Measurements from ENCODE around the gene TBATA.

TBATA gene, protein sequence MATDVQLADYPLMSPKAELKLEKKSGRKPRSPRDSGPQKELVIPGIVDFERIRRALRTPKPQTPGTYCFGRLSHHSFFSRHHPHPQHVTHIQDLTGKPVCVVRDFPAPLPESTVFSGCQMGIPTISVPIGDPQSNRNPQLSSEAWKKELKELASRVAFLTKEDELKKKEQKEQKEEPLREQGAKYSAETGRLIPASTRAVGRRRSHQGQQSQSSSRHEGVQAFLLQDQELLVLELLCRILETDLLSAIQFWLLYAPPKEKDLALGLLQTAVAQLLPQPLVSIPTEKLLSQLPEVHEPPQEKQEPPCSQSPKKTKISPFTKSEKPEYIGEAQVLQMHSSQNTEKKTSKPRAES

GRCh38 chr10:70785190-70785589, at the start of gene TBATA:
TSS of gene TBATA (minus strand) at chr10:70785377. CDS start at chr10:70783379, 1,998 bp downstream.
- Histone ChIP-seq H3K9me3 (ENCODE audit: control insufficient read depth, insufficient read depth, low read length) (no peaks in the 10 kb centered on the region), H3K4me1 (ENCODE audit: control insufficient read depth, insufficient read depth, low read length) (no peaks in the 10 kb centered on the region), H3K36me3 (ENCODE audit: control insufficient read depth, insufficient read depth, low read length) (no peaks in the 10 kb centered on the region), H3K27me3 (ENCODE audit: control insufficient read depth, insufficient read depth, low read length) (no peaks in the 10 kb centered on the region), H3K4me3 (ENCODE audit: low read length) (no peak within 1 kb of the TSS), H3K27ac (ENCODE audit: low read length) (no peak within 1 kb of the TSS)
- DNase-seq (ENCODE audit: low read depth, low spot score), result no peak
- no CpG with 5 or more reads among the region's 4 CpGs for WGBS (ENCODE audit: insufficient coverage, insufficient read length)

GRCh38 chr10:70834441-70835151, 49.4 kb upstream of the TBATA start:
- Histone ChIP-seq H3K4me3 (ENCODE audit: low read length) (no peak overlapping the region), H3K27me3 (ENCODE audit: control insufficient read depth, insufficient read depth, low read length) (no peaks in the 10 kb centered on the region), H3K36me3 (ENCODE audit: control insufficient read depth, insufficient read depth, low read length) (peaks cover 2% of the 10 kb centered on the region; the same call in 1 of the 2 replicates), H3K27ac (ENCODE audit: low read length) (no peak overlapping the region), H3K9me3 (ENCODE audit: control insufficient read depth, insufficient read depth, low read length) (no peaks in the 10 kb centered on the region), H3K4me1 (ENCODE audit: control insufficient read depth, insufficient read depth, low read length) (no peaks in the 10 kb centered on the region)
- no CpG with 5 or more reads among the region's 7 CpGs for WGBS (ENCODE audit: insufficient coverage, insufficient read length)
- no peak for DNase-seq (ENCODE audit: low read depth, low spot score)

DNA sequence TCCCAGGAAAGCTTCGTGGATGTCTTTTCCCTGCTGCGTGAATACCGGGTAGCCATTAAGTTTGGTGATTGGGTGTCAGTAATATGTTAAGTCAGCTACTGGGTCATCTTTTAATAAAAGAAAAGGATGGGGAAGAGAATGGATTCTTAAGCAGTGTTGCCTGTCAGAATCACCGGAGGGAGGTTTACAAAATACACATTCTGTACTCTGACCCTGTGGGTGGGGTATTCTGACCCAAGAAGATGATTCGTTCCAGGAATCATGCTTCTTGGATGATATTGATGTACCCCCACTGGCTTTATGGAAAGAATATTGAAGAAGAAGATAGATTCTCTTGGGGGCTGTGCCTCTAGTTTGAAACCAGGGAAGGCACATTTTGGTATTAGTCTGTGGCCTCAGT, 48.8 kb upstream of the TBATA start:
- no CpG with 5 or more reads among the region's 5 CpGs for WGBS (ENCODE audit: insufficient coverage, insufficient read length)
- Histone ChIP-seq H3K4me1 (ENCODE audit: control insufficient read depth, insufficient read depth, low read length) (no peaks in the 10 kb centered on the region), H3K4me3 (ENCODE audit: low read length) (no peak overlapping the region), H3K27ac (ENCODE audit: low read length) (no peak overlapping the region), H3K27me3 (ENCODE audit: control insufficient read depth, insufficient read depth, low read length) (no peaks in the 10 kb centered on the region), H3K36me3 (ENCODE audit: control insufficient read depth, insufficient read depth, low read length) (peaks cover 2% of the 10 kb centered on the region; the same call in 1 of the 2 replicates), H3K9me3 (ENCODE audit: control insufficient read depth, insufficient read depth, low read length) (no peaks in the 10 kb centered on the region)
- no peak for DNase-seq (ENCODE audit: low read depth, low spot score)

GRCh38 chr10:70833601-70834000, 48.4 kb upstream of the TBATA start:
- no CpG with 5 or more reads among the region's 2 CpGs for WGBS (ENCODE audit: insufficient coverage, insufficient read length)

GRCh38 chr10:70832852-70833528, 47.8 kb upstream of the TBATA start:
- Histone ChIP-seq H3K36me3 (ENCODE audit: control insufficient read depth, insufficient read depth, low read length) (peaks cover 2% of the 10 kb centered on the region; the same call in 1 of the 2 replicates), H3K27ac (ENCODE audit: low read length) (no peak overlapping the region), H3K4me3 (ENCODE audit: low read length) (no peak overlapping the region), H3K9me3 (ENCODE audit: control insufficient read depth, insufficient read depth, low read length) (no peaks in the 10 kb centered on the region), H3K27me3 (ENCODE audit: control insufficient read depth, insufficient read depth, low read length) (no peaks in the 10 kb centered on the region), H3K4me1 (ENCODE audit: control insufficient read depth, insufficient read depth, low read length) (no peaks in the 10 kb centered on the region)
- no peak for DNase-seq (ENCODE audit: low read depth, low spot score)
- WGBS (ENCODE audit: insufficient coverage, insufficient read length), result no CpG with 5 or more reads among the region's 3 CpGs

More at GRCh38 chr10:70833601-70834000, 48.4 kb upstream of the TBATA start:
- no peak overlapping the region for H3K27ac ChIP-seq (ENCODE audit: low read length)
- no peaks in the 10 kb centered on the region for H3K27me3 ChIP-seq (ENCODE audit: control insufficient read depth, insufficient read depth, low read length)
- H3K4me1 ChIP-seq (ENCODE audit: control insufficient read depth, insufficient read depth, low read length), result no peaks in the 10 kb centered on the region
- peaks cover 2% of the 10 kb centered on the region; the same call in 1 of the 2 replicates for H3K36me3 ChIP-seq (ENCODE audit: control insufficient read depth, insufficient read depth, low read length)
- no peak overlapping the region for H3K4me3 ChIP-seq (ENCODE audit: low read length)
- no peaks in the 10 kb centered on the region for H3K9me3 ChIP-seq (ENCODE audit: control insufficient read depth, insufficient read depth, low read length)
- no peak for DNase-seq (ENCODE audit: low read depth, low spot score)

DNA sequence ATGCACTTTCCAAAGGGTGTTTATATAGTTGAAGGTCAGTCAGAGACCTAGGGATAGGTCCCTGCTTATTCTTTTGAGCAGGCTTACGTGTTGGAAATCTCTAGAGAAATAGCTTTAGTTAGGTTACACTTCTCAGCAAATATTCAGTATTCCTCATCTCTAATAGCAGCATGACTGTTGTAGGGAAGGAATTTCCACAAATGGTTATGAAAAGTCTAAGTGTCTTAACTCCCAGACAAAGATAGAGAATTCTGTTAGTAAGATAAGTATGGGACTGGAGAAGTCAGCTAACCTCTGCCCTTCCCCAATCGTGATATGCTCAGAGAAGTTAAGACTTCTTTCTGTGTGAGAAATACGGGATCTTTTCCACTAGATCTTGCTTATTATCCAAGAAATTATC, 47.0 kb upstream of the TBATA start:
- Histone ChIP-seq H3K27ac (ENCODE audit: low read length) (no peak overlapping the region), H3K9me3 (ENCODE audit: control insufficient read depth, insufficient read depth, low read length) (no peaks in the 10 kb centered on the region), H3K4me1 (ENCODE audit: control insufficient read depth, insufficient read depth, low read length) (no peaks in the 10 kb centered on the region), H3K36me3 (ENCODE audit: control insufficient read depth, insufficient read depth, low read length) (peaks cover 2% of the 10 kb centered on the region; the same call in 1 of the 2 replicates), H3K4me3 (ENCODE audit: low read length) (no peak overlapping the region), H3K27me3 (ENCODE audit: control insufficient read depth, insufficient read depth, low read length) (no peaks in the 10 kb centered on the region)
- no peak for DNase-seq (ENCODE audit: low read depth, low spot score)
- WGBS (ENCODE audit: insufficient coverage, insufficient read length), result no CpG with 5 or more reads among the region's 3 CpGs

GRCh38 chr10:70830164-70830563, 45.0 kb upstream of the TBATA start:
- Histone ChIP-seq H3K9me3 (ENCODE audit: control insufficient read depth, insufficient read depth, low read length) (no peaks in the 10 kb centered on the region), H3K4me1 (ENCODE audit: control insufficient read depth, insufficient read depth, low read length) (no peaks in the 10 kb centered on the region), H3K36me3 (ENCODE audit: control insufficient read depth, insufficient read depth, low read length) (peaks cover 2% of the 10 kb centered on the region; the same call in 1 of the 2 replicates), H3K27me3 (ENCODE audit: control insufficient read depth, insufficient read depth, low read length) (no peaks in the 10 kb centered on the region), H3K4me3 (ENCODE audit: low read length) (no peak overlapping the region), H3K27ac (ENCODE audit: low read length) (no peak overlapping the region)
- no peak for DNase-seq (ENCODE audit: low read depth, low spot score)
- no CpG with 5 or more reads among the region's 3 CpGs for WGBS (ENCODE audit: insufficient coverage, insufficient read length)

DNA sequence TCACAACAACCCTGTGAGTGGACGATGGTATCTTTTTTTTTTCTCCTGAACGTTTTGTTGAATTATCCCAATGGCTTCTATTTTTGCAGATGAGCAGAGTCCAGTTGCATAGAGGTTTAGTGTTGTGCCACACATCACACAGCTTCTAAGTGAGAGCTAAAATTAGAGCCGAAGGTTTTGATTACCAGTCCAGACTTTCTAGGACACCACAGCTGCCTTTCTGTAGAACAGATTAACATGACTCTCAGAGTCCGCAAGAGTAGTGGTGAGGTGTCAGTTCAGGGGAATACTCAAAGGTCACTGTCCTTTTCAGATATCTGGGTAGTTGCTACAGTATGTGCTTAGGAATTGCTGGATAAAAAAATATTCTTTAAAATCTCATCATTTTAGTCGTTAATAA, 44.4 kb upstream of the TBATA start:
- DNase-seq (ENCODE audit: low read depth, low spot score), result no peak
- Histone ChIP-seq H3K27ac (ENCODE audit: low read length) (no peak overlapping the region), H3K36me3 (ENCODE audit: control insufficient read depth, insufficient read depth, low read length) (peaks cover 2% of the 10 kb centered on the region; the same call in 1 of the 2 replicates), H3K4me3 (ENCODE audit: low read length) (no peak overlapping the region), H3K27me3 (ENCODE audit: control insufficient read depth, insufficient read depth, low read length) (no peaks in the 10 kb centered on the region), H3K4me1 (ENCODE audit: control insufficient read depth, insufficient read depth, low read length) (no peaks in the 10 kb centered on the region), H3K9me3 (ENCODE audit: control insufficient read depth, insufficient read depth, low read length) (no peaks in the 10 kb centered on the region)
- no CpG with 5 or more reads among the region's 5 CpGs for WGBS (ENCODE audit: insufficient coverage, insufficient read length)

DNA sequence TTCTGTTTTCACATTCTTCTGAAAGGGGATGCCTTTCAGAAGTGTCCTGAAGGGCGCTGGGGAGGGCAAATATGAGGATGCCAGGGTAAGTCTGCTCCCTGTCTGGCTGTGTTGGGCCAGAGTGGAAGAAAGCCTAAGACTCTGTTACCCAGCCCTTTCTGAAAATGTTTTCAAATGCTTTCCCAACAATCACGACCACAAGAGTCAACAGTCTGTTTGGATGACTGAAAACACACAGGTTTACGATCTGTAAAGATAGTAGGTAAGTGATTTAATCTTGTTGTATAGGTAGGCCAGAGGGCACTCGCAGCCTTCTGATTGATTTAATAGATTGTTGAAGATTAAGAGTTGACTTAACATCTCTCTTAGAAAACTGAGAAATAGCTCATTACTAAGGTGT, 43.7 kb upstream of the TBATA start:
- H3K9me3 ChIP-seq (ENCODE audit: control insufficient read depth, insufficient read depth, low read length), result no peaks in the 10 kb centered on the region
- no peak overlapping the region for H3K4me3 ChIP-seq (ENCODE audit: low read length)
- DNase-seq (ENCODE audit: low read depth, low spot score), result no peak
- peaks cover 2% of the 10 kb centered on the region; the same call in 1 of the 2 replicates for H3K36me3 ChIP-seq (ENCODE audit: control insufficient read depth, insufficient read depth, low read length)
- no peak overlapping the region for H3K27ac ChIP-seq (ENCODE audit: low read length)
- H3K27me3 ChIP-seq (ENCODE audit: control insufficient read depth, insufficient read depth, low read length), result no peaks in the 10 kb centered on the region
- no peaks in the 10 kb centered on the region for H3K4me1 ChIP-seq (ENCODE audit: control insufficient read depth, insufficient read depth, low read length)
- no CpG with 5 or more reads among the region's 4 CpGs for WGBS (ENCODE audit: insufficient coverage, insufficient read length)

DNA sequence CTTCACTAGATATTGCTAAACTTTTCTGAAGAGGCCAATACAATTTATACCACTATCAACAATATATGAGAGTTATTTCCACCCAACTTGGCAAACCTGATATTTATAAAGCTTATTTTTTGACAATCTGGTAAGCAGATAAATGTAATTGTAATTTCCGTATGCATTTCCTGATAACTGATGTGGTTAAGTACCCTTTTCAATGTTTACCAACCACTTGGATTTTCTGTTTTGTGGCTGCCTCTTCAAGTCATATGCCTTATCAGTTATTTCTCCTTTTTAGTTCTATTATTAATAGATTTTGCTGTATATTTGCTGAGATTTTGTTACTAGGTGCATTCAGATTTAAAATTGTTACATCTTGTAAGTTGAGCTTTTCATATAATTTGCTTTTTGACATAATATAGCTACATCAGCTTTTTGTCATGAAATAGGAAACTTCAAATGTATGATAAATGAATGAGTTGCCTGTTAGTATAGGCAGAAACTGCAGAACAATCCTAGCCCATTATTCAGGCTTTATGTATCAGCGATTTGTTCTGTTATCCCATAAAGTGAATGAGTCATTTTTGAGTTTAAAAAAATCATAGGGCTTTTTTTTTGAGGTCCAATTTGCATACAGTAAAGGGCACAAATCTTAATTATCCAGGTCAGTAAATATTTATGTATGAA, 42.0 kb upstream of the TBATA start:
- no peak overlapping the region for H3K27ac ChIP-seq (ENCODE audit: low read length)
- H3K4me1 ChIP-seq (ENCODE audit: control insufficient read depth, insufficient read depth, low read length), result no peaks in the 10 kb centered on the region
- H3K27me3 ChIP-seq (ENCODE audit: control insufficient read depth, insufficient read depth, low read length), result no peaks in the 10 kb centered on the region
- no peak for DNase-seq (ENCODE audit: low read depth, low spot score)
- no peak overlapping the region for H3K4me3 ChIP-seq (ENCODE audit: low read length)
- H3K36me3 ChIP-seq (ENCODE audit: control insufficient read depth, insufficient read depth, low read length), result peaks cover 2% of the 10 kb centered on the region; the same call in 1 of the 2 replicates
- no peaks in the 10 kb centered on the region for H3K9me3 ChIP-seq (ENCODE audit: control insufficient read depth, insufficient read depth, low read length)
- no CpG with 5 or more reads among the region's 2 CpGs for WGBS (ENCODE audit: insufficient coverage, insufficient read length)
